Activated CD8-positive, alpha-beta T cell treated with anti-CD3 and anti-CD28 coated beads for 36 hours (primary cell): Measurements from ENCODE around the gene LGR6. TPM values are rescaled to one million over a fixed set of nuclear protein-coding genes. Genes with fewer than 3 reads are reported as not detected.
"Not testable (repeated sequence)": the region's sequence is repeated elsewhere in the genome, so short reads cannot be mapped to it uniquely, and the experiment has no call there.

Source experiments
- ATAC-seq: fragments of 200-7000 bp; cut with Tn5 transposase; one replicate; pipeline ENCODE4 v1.10.0; 2021; ENCODE audit warnings: mild to moderate bottlenecking, moderate library complexity
- CTCF ChIA-PET: fragments of 350-600 bp; sonication (Branson Sonifier 250); formaldehyde crosslinking; loops from one replicate; lab custom pipeline; 2021; ENCODE audit warnings: antibody characterized with exemption; lab: Charles Lee
- POLR2A ChIA-PET: fragments of 350-600 bp; sonication (Branson Sonifier 250); formaldehyde crosslinking; loops from one replicate; lab custom pipeline; 2021; ENCODE audit warnings: antibody characterized with exemption; lab: Charles Lee
- DNase-seq: peaks from one replicate; pipeline ENCODE4 v3.0.0-alpha.2; 2020
- H3K27ac Mint-ChIP-seq: one replicate; pipeline ENCODE4 v1.8.0; 2021; ENCODE audit warnings: mild to moderate bottlenecking, mixed read lengths
- H3K27me3 Mint-ChIP-seq: one replicate; pipeline ENCODE4 v1.8.0; 2021; ENCODE audit warnings: mixed read lengths
- H3K36me3 Mint-ChIP-seq: one replicate; pipeline ENCODE4 v1.8.0; 2021; ENCODE audit warnings: low read depth, mixed read lengths
- H3K4me1 Mint-ChIP-seq: one replicate; pipeline ENCODE4 v1.8.0; 2021; ENCODE audit warnings: low read depth, mixed read lengths
- H3K4me3 Mint-ChIP-seq: one replicate; pipeline ENCODE4 v1.8.0; 2021; ENCODE audit warnings: mild to moderate bottlenecking, moderate library complexity, mixed read lengths
- H3K9me3 Mint-ChIP-seq: one replicate; pipeline ENCODE4 v1.8.0; 2021; ENCODE audit warnings: mixed read lengths
- intact Hi-C: fragments of 100-400 bp; cut with micrococcal nuclease; formaldehyde crosslinking; loops from one replicate; pipeline ENCODE4 v1.10.0; 2022
- total RNA-seq, 2 experiments: library from RNA; stranded (reverse); gene quantifications; one replicate each; pipeline ENCODE4 v1.2.3, GENCODE V29; 2021
- TF ChIP-seq, protein P1 (sequence below): fragments of 200-600 bp; IDR thresholded peaks from one replicate; pipeline ENCODE4 v1.8.0; 2022; ENCODE audit warnings: antibody characterized with exemption, mild to moderate bottlenecking

Gene LGR6
- total RNA-seq, 2 experiments from 2014 or later = 0.34 TPM

DNA sequence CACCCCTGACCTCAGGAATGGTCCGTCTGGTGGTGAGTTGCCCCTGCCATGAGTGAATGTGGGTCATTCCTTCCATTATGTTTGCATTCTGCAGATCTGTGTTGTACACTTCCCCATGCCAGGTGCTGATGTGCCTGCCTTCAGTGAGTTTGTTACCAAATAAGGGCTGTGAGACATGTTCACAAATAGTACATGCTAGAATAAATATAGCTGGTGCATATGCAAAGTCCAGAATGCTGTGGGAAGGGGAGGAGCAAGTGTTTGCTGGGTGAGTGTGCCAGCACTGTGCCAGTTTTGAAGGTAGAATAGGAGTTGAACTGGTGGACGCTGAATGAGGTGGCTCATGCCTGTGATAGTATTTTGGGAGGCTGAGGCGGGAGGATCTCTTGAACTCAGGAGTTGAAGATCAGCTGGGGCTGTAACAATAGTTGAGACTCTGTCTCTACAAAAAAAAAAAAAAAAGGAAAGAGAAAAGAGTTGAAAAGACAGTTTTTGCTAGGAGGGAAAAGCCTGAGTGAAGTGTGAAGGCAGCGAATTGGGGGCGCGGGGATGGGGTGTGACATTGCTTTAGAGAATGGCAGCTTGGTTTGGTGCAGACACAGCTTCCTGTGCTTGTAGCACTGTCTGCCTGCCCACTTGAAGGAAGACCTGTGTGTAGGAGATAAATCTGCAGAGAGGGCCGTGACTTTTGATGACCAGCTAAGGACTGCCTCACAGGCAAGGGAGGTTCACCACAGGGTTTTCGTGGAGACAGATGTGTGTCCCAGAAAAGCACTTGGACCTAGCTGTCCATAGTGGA is 61.1 kb downstream of the LGR6 start:
- DNase-seq (no peak), ATAC-seq (no peak)
- no peaks in the 10 kb centered on the region for H3K9me3 Mint-ChIP-seq
- H3K27me3 Mint-ChIP-seq = peaks cover 10% of the 10 kb centered on the region
- intact Hi-C loops = no loop called here
- POLR2A ChIA-PET = no interaction called here
- H3K4me3 Mint-ChIP-seq = no peak overlapping the region
- TF ChIP-seq, protein P1, sequence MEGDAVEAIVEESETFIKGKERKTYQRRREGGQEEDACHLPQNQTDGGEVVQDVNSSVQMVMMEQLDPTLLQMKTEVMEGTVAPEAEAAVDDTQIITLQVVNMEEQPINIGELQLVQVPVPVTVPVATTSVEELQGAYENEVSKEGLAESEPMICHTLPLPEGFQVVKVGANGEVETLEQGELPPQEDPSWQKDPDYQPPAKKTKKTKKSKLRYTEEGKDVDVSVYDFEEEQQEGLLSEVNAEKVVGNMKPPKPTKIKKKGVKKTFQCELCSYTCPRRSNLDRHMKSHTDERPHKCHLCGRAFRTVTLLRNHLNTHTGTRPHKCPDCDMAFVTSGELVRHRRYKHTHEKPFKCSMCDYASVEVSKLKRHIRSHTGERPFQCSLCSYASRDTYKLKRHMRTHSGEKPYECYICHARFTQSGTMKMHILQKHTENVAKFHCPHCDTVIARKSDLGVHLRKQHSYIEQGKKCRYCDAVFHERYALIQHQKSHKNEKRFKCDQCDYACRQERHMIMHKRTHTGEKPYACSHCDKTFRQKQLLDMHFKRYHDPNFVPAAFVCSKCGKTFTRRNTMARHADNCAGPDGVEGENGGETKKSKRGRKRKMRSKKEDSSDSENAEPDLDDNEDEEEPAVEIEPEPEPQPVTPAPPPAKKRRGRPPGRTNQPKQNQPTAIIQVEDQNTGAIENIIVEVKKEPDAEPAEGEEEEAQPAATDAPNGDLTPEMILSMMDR = no peak
- no peak overlapping the region for H3K27ac Mint-ChIP-seq
- H3K36me3 Mint-ChIP-seq = no peaks in the 10 kb centered on the region
- CTCF ChIA-PET = no interaction called here
- peaks cover 2% of the 10 kb centered on the region for H3K4me1 Mint-ChIP-seq

DNA sequence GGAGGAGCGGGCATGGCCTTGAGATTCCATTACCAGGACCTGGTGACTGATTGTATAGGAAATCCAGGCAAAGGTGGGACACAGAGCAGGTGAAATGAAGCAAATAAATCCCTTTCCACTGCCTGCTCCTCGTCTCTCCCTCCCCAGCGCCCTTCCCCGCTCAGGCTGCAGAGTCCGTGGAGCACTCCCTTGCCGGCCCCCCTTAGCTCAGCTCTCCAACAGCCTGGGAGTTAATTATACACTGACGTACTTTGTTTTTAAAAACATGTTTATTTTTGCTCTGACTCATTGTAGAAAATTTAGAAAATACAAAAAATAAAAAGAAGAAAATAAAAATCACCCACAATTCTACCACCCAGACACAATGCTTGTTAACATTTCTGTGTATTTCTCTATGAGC is 61.7 kb downstream of the LGR6 start:
- H3K36me3 Mint-ChIP-seq = no peaks in the 10 kb centered on the region
- ChIA-PET CTCF (interaction anchor here (1.2 kb wide), 1 partner anchor 19 kb away, joined by 4 read pairs; no protein-coding TSS in a partner anchor), POLR2A (no interaction called here)
- H3K4me1 Mint-ChIP-seq = peaks cover 2% of the 10 kb centered on the region
- no peak overlapping the region for H3K27ac Mint-ChIP-seq
- TF ChIP-seq, protein P1 = no peak
- ATAC-seq = no peak
- H3K9me3 Mint-ChIP-seq = no peaks in the 10 kb centered on the region
- DNase-seq = no peak
- H3K4me3 Mint-ChIP-seq = no peak overlapping the region
- H3K27me3 Mint-ChIP-seq = peaks cover 11% of the 10 kb centered on the region
- intact Hi-C loops = no loop called here

DNA sequence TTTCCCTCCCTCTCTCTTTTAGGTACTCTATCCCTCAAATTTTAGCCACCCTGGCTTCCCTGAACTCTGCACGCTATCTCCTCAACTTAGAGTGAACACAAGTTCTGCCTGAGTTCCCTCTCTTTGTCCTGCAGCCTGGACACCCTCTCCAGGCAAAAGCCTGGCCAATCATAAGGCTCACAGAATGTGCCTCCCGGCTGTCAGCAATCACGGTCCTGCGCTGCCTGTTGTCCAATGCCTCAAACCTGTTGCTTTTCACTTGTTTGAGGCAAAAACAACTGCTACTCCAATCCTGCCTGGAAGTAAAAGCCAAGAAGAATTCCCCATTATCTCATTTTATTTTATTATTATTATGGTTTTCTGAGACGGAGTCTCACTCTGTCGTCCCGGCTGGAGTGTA is 66.1 kb downstream of the LGR6 start:
- H3K27ac Mint-ChIP-seq = no peak overlapping the region
- no peaks in the 10 kb centered on the region for H3K36me3 Mint-ChIP-seq
- ChIA-PET POLR2A (no interaction called here), CTCF (no interaction called here)
- no peak for DNase-seq
- ATAC-seq = no peak
- H3K4me1 Mint-ChIP-seq = peaks cover 2% of the 10 kb centered on the region
- intact Hi-C loops = no loop called here
- TF ChIP-seq, protein P1 = no peak
- H3K9me3 Mint-ChIP-seq = no peaks in the 10 kb centered on the region
- peaks cover 19% of the 10 kb centered on the region for H3K27me3 Mint-ChIP-seq
- H3K4me3 Mint-ChIP-seq = no peak overlapping the region

DNA sequence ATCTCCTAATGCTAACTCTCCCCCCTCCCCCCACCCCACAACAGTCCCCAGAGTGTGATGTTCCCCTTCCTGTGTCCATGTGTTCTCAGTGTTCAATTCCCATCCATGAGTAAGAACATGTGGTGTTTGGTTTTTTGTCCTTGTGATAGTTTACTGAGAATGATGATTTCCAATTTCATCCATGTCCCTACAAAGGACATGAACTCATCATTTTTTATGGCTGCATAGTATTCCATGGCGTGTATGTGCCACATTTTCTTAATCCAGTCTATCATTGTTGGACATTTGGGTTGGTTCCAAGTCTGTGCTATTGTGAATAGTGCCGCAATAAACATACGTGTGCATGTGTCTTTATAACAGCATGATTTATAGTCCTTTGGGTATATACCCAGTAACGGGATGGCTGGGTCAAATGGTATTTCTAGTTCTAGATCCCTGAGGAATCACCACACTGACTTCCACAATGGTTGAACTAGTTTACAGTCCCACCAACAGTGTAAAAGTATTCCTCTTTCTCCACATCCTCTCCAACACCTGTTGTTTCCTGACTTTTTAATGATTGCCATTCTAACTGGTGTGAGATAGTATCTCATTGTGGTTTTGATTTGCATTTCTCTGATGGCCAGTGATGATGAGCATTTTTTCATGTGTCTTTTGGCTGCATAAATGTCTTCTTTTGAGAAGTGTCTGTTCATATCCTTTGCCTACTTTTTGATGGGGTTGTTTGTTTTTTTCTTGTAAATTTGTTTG is 67.8 kb downstream of the LGR6 start:
- ATAC-seq, CTCF ChIA-PET, POLR2A ChIA-PET, H3K9me3 Mint-ChIP-seq, DNase-seq, H3K27ac Mint-ChIP-seq, intact Hi-C loops, H3K4me3 Mint-ChIP-seq, H3K36me3 Mint-ChIP-seq, H3K4me1 Mint-ChIP-seq: not testable (repeated sequence)
- peaks cover 31% of the 10 kb centered on the region for H3K27me3 Mint-ChIP-seq

DNA sequence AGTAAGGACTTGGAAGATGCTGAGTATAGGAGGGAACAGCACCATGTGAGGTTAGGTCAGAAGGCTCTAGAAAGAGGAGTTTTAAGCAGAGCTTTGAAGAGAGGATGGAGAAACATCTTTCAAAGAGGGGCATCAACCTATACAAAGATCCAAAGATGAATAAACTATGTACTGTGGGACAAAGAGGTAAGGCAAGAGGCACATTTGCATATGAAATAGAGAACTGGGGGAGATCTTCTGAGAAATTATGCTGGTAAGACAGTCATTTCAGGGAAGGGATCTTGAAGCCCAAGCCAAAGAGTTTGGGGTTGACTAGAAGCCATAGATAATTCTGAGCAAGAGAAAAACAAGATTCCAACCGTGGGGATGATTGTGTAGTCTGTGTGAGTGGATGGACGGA is 70.0 kb downstream of the LGR6 start:
- ChIA-PET CTCF (interaction anchor here (1.5 to 3.0 kb wide), 2 partner anchors 52 to 71 kb away, joined by 3 to 10 read pairs; partner anchors contain the start of gene LGR6), POLR2A (no interaction called here)
- Mint-ChIP-seq H3K36me3 (no peaks in the 10 kb centered on the region), H3K27ac (no peak overlapping the region), H3K27me3 (peaks cover 35% of the 10 kb centered on the region), H3K4me1 (no peaks in the 10 kb centered on the region), H3K9me3 (no peaks in the 10 kb centered on the region), H3K4me3 (no peak overlapping the region)
- no peak for DNase-seq
- intact Hi-C loops = no loop called here
- TF ChIP-seq, protein P1 = no peak
- ATAC-seq = no peak
